ENCODE measurements around the gene NUP188.
"Not testable (repeated sequence)": the region's sequence is repeated elsewhere in the genome, so short reads cannot be mapped to it uniquely, and the experiment has no call there.

Gene NUP188

GRCh38 chr9:128943832-128944620 lies 3.5 kb upstream of the NUP188 start:
- no peak for DNase-seq

GRCh38 chr9:128944966-128945365 lies 2.5 kb upstream of the NUP188 start:
- DNase-seq = not testable (repeated sequence)

DNA sequence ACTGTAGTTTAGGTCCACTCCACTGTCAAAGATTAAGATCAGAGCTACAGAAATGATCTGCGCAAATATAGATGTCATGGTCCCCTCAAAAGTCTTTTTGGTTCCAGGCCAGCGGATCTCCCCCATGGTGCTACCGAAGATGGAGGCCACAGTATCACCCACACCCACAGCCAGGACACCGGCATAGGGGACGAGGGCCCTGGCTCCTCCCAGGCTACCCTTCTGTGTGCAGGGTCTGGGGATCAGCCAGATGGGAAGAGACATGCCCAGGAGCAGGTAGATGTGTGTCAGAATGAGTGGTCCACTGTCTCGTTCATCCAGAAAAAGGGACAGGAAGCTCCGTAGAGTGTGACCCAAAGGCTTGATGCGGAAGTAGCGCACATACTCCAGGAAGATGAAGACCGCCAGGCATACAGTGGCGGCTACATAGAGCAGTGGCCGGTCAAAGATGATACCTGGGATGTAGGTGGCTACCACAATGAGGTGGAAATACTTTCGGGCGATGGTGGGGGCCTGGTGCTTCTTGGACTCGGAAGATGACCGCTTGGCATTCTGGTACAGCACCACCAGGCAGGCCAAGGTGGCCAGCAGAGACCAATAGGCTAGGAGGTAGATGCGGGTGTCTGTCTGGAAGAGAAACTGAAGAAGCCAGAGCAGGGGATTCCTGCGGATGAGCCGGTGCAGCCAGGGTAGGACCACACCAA lies 1.5 kb upstream of the NUP188 start:
- no peak for DNase-seq

GRCh38 chr9:128946571-128947276 lies 775 bp upstream of the NUP188 start:
- DNase-seq = peak in 1 of 2 donors; percentile 3

GRCh38 chr9:128947277-128947526 lies 297 bp upstream of the NUP188 start:
- DNase-seq = peak in 1 of 2 donors; percentile 28

- not testable (repeated sequence) for DNase-seq
These were observed 13.9 kb downstream of the NUP188 start for GRCh38 chr9:128961403-128961802.

DNA sequence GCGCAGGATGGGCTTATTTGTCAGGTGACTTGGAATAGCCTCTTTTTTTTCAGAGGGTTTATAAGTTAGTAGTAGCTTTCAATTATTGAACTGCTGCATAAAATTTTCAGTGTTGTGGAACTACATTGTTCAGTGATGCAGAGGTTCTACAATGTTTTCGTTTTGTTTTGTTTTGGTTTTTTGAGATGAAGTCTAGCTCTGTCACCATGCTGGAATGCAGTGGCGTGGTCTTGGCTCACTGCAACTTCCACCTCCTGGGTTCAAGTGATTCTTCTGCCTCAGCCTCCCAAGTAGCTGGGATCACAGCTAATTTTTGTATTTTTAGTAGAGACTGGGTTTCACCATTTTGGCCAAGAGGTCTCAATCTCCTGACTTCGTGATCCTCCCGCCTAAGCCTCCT lies 22.0 kb downstream of the NUP188 start:
- DNase-seq = no peak

GRCh38 chr9:128972956-128973355 lies 25.5 kb downstream of the NUP188 start:
- no peak for DNase-seq

DNA sequence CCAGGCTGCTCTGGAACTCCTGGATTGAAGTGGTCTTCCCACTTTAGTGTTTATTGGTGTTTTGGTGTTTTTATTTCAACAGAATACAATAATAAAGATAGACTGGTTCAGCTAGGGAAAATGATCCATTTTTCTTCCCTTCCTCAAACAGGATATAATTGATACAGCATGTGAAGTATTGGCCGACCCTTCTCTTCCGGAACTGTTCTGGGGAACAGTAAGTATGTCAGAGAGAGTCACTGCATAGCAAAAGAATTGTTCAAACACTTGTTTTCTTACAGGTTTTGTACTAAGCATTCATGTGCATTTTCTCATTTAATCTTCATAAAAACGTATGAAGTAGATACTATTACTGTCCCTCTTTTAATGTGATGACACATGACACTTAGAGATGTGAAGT lies 31.6 kb downstream of the NUP188 start:
- no peak for DNase-seq

DNA sequence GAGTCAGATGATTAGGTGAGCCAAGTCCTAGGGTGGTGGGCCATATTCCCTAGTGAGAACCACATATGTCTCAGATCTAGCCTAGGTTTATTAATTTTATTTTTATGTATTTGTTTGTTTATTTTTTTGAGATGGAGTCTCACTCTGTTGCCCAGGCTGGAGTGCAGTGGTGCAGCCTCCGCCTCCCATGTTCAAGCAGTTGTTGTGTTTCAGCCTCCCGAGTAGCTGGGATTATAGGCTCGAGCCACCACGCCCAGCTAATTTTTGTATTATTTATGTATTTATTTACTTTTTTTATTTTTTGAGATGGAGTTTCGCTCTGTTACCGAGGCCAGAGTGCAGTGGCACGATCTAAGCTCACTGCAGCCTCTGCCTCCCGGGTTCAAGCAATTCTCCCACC lies 36.0 kb downstream of the NUP188 start:
- DNase-seq = no peak

- no peak for DNase-seq
These were observed 39.2 kb downstream of the NUP188 start for GRCh38 chr9:128986671-128987070.

DNA sequence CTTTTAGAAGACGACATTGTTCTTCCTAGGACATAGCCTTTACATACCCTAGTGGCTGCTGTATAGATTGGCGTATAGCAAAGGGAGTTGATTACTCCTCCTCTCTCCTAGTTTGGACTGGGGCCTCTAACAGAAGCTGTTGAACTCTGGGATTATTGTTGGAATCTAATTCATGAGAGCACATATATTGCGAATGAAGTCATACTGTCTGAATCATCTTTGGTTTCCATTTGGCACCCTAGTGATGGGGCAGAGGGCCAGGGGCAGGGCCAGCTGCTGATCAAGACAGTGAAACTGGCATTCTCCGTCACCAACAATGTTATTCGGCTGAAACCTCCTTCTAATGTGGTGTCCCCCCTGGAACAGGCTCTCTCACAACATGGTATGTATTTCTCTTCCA lies 40.3 kb downstream of the NUP188 start:
- DNase-seq = no peak

DNA sequence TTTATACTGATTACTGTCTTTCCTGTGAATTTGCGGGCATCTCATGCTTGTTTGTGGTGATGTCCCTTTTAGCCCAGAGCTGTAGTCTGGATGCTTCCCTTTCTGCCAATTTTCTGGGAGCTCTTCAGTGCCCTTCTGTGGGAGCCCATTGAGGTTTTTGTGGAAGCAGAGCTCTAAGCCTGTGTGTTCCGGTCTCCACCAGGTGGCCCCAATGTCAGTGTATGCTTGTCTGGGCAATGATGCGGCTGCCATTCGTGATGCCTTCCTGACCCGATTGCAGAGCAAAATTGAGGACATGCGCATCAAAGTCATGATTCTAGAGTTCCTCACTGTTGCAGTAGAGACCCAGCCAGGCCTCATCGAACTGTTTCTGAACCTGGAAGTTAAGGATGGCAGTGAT lies 45.5 kb downstream of the NUP188 start:
- DNase-seq = no peak

DNA sequence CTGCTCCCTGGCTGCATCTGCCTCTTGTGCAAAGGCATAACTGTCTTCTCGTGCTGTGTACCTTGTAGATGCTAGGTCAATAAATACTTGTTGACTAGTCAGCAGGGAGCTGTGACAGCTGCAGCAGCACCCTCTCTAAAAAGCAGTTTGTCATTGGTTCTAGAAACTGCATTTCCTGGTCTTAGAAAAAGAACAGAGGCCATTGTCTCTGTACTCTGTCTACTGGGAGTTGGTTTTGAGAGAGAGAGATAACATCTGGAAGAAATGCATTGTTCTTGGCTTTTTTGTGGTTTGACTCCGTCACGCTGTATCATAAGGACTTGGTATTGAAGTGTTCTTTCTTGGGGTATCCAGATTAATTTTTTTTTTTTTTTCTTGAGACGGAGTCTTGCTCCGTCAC lies 48.3 kb downstream of the NUP188 start:
- DNase-seq = no peak

GRCh38 chr9:128998462-128998861 lies 51.0 kb downstream of the NUP188 start:
- no peak for DNase-seq

DNA sequence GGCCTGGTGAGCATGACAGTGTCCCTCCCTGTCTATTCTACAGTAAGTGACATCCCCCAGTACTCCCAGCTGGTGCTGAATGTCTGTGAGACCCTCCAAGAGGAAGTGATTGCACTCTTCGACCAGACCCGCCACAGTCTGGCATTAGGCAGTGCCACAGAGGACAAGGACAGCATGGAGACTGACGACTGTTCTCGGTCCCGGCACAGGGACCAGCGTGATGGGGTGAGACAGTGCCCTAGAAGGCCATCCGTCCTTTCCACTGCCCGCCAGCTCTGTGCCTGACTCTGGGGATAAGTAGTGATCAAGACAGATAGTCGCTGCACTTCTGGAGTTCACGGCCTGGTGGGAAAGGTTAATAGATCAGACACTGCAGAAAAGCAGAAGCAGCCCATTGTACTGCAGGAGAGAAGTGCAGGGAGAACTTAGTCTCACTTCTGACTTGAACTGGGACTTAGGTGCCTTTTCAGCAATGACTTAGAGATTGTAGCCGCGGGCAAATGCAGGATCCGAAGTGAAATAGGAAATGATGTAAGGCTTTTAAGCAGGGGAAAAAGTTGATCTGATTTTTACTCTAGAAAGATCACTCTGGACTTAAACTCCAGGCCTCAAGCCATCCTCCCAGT lies 52.2 kb downstream of the NUP188 start:
- DNase-seq = no peak

DNA sequence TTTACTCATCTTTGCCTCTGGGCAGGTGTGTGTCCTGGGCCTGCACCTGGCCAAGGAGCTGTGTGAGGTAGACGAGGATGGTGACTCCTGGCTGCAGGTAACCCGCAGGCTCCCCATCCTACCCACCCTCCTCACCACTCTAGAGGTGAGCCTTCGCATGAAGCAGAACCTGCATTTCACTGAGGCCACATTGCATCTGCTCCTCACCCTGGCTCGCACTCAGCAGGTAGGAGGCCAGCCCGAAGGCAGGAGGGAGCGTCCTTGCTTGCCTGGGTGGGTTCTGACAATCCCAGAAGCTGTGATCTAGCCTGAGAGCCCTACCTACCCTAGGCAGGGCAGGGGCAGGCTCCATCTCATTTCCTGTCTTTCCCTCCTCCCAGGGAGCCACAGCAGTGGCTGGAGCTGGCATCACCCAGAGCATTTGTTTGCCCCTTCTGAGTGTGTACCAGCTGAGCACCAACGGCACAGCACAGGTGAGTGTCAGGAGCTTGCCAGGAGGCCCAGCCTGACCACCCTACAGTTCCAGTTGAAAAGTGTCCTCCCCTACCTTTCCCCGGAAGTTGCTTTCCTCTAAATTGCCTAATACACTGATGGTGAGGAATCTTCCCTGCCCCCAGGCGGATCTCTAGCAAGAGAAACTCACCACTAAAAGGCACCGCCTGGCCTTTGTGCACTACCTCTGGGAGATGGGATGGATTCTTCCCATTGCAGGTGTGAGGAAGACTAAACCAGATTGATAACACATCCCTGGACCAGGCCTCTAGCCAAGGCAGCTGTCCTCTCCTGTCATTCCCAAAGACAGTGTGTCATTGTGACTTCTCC lies 54.2 kb downstream of the NUP188 start:
- no peak for DNase-seq

- no peak for DNase-seq
These were observed 55.5 kb downstream of the NUP188 start for GRCh38 chr9:129002992-129003391.

DNA sequence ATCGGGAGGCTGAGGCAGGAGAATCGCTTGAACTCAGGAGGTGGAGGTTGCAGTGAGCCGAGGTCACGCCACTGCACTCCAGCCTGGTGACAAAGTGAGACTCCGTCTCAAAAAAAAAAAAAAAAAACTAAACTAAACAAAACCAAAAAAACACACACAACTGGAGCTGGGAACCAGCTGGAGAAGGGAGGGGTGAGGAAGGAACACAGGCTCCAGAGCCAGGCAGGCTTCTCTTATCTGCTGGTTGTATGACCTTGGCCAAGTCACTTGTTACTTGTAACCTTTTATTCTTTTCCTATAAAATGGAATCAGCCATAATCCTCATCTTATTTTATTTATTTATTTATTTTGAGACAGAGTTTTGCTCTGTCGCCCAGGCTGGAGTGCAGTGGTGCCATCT lies 56.7 kb downstream of the NUP188 start:
- DNase-seq = not testable (repeated sequence)

DNA sequence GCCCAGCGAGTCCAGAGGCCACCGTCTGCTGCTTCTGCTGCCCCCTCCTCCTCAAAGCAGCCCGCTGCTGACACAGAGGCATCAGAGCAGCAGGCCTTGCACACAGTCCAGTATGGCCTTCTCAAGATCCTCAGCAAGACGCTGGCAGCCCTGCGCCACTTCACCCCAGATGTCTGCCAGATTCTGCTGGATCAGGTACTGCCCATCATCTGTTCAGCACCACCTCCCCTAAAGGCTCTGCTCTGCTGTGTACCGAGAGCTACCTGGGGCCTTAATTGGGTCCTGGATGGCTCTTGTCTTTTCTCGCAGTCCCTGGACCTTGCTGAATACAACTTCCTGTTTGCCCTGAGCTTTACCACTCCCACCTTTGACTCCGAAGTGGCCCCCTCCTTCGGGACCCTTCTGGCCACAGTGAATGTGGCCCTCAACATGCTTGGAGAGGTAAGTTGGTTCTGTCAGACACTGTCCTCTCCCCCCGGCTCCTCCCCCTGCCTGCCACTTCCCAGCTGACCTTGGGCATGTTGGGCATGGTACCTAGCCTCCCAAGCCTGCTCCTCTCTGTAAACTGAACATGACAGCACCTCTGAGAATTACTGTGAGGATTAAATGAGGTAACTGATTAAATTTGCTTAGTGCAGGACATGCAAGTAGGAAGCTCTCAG lies 58.0 kb downstream of the NUP188 start:
- no peak for DNase-seq

- DNase-seq = peak; percentile 33 to 50
These were observed 59.0 kb downstream of the NUP188 start for GRCh38 chr9:129006328-129007034.
